Stromal cell of bone marrow (primary cell): Measurements from ENCODE around the gene APBA1.

Experiments
- DNase-seq: peaks from one replicate; pipeline ENCODE4 v3.0.0-alpha.2; 2012; ENCODE audit warnings: low read depth

Gene APBA1

GRCh38 chr9:69579032-69579758, 93.0 kb downstream of the APBA1 start:
- no peak for DNase-seq

- DNase-seq = no peak
Observed at GRCh38 chr9:69578026-69578425, 94.1 kb downstream of the APBA1 start.

GRCh38 chr9:69577123-69577522, 95.0 kb downstream of the APBA1 start:
- DNase-seq = no peak

- no peak for DNase-seq
Observed at GRCh38 chr9:69574057-69574456, 98.1 kb downstream of the APBA1 start.

GRCh38 chr9:69573651-69574050, 98.5 kb downstream of the APBA1 start:
- DNase-seq = no peak

GRCh38 chr9:69572611-69573010, 99.6 kb downstream of the APBA1 start:
- DNase-seq = no peak

- DNase-seq = no peak
Observed at GRCh38 chr9:69571032-69571431, 101.1 kb downstream of the APBA1 start.

- DNase-seq = peak; percentile 43
Observed at GRCh38 chr9:69569738-69570451, 102.3 kb downstream of the APBA1 start.

DNA sequence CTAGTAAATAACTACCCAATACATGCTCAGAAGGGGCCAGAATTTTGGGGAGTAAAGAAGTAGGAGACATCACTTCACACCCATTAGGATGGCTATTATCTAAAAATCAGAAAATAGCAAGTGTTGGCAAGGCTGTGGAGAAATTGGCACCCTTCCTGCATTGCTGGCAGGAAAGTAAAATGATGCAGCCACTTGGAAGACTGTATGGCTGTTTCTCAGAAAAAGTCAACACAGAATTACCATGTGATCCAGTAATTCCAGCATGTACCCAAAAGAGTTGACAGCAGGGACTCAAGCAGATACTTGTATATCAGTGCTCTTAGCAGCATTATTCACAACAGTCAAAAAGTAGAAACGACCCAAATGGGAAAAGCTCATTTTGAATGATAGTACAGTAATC, 107.6 kb downstream of the APBA1 start:
- DNase-seq = no peak

GRCh38 chr9:69559126-69559525, 113.0 kb downstream of the APBA1 start:
- DNase-seq = no peak

DNA sequence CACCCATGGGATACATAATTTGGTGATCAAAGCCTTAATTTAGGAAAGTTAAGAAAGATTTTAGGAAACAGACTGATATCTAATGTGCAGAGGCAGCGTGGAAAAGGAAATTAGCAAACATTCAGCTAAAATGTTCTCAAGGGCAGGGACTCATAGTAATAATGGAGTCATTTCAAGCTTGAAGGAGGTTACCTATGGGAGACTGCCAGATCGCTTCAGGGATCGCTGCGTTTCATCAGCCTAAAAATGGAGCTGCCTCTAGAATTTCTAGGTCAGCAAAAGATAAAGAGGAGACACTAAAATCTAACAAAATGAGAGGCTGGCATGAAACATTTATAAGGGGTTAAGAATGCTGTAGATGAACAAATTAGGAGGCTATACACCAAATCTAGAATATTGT, 115.5 kb downstream of the APBA1 start:
- DNase-seq = no peak

GRCh38 chr9:69555802-69556201, 116.4 kb downstream of the APBA1 start:
- no peak for DNase-seq

GRCh38 chr9:69554945-69555344, 117.2 kb downstream of the APBA1 start:
- peak; percentile 31 for DNase-seq

GRCh38 chr9:69549310-69550202, 122.6 kb downstream of the APBA1 start:
- DNase-seq = peak; percentile 16

- no peak for DNase-seq
Observed at GRCh38 chr9:69548681-69549080, 123.5 kb downstream of the APBA1 start.

DNA sequence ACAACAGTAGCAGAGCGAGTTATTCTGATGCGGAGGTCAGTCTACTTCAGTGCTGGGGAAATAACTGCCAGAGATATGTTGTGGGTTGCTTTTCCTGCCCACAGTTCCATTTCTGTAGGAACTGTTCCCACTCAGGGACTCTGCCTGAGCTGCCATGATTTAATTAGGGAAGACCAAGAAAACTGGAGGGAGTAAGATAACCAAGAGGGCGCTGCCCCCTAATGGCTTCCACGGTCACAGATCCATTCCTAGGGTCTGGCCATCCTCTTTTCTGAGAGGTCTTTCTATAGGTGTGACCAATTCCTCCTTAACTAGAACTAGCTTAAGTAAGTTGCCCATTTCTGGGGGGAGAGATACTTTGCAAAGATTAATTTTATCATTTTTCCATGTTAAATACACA, 125.9 kb downstream of the APBA1 start:
- DNase-seq = no peak

DNA sequence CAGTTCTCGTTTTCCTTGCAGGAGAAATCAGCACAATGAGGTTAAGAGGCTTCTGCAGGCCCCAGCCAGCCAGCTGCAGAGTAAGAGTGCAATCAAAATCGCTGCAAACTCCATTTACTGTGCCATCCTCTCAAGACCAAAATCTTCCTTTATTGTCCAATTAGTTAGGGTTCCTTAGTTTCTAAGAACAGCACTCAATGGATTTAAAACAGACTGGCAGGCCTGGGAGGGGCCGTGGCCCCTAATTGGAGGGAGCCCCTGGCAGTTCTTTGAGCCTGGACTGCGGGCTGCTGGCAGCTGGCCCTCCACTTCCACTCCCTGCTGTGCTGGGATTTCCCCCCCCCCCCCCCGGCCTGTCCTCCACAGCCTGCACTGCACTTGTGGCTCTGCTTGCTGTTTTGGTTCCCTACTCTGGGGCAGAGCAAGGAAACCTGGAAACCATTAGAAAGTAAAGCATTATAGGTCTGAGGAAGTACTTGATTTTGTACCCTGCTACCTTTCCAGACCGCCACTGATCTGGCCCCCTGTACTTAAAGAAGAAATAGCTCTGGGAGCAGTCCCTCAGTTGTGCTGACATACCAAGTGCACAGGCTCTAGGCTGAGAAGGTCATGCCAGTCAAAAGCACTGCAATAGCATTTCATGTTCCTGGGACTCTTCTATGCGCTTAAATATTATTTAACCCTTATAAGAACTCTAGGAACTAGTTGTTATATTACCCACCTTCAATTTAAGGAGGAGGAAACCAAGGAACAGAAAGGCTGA, 129.0 kb downstream of the APBA1 start:
- no peak for DNase-seq

GRCh38 chr9:69542058-69542457, 130.1 kb downstream of the APBA1 start:
- DNase-seq = no peak

DNA sequence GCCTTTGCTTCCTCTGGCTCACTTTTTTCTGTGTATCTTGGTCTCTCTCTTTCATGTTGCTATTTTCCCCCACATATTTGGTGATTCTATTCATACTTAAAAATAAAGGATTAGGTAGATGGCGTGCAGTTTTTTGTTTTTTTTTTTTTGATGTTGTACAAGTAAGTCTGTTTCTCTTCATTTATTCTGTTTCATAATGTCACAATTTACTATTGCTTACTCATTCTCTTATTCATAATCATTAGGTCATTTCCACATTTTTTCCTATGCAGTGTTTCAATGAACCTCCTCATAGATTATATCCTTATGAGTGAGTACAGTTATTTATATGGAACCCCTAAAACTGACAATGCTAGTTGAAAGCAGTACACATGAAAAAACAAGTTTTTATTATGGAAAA, 136.3 kb downstream of the APBA1 start:
- peak; percentile 21 for DNase-seq

DNA sequence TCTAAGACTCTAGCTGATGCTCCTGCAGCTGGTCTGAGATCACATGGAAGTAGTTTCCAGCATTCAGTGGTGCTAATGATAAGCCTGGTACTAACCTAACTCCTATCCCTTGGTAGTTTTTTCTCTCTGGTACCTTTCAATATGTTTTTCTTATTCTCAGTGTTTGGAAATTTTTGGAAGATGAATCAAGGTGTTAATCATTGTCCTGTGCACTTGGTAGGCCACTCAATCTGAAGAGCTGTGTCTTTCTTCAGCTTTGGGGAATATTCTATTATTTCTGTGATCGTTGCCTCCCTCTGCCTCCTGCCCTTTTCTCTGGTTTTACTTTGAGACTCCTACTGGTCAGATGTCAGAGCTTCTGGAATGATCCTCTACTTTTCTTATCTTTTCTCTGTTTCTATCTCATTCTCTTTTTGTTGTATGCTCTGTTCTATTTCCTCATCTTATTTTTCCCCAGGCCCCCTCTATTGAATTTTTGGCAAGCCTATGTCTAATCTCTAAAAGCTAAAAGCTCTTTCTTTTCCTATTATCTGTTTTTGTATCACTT, 136.8 kb downstream of the APBA1 start:
- DNase-seq = no peak

- no peak for DNase-seq
Observed at GRCh38 chr9:69532396-69532795, 139.8 kb downstream of the APBA1 start.

DNA sequence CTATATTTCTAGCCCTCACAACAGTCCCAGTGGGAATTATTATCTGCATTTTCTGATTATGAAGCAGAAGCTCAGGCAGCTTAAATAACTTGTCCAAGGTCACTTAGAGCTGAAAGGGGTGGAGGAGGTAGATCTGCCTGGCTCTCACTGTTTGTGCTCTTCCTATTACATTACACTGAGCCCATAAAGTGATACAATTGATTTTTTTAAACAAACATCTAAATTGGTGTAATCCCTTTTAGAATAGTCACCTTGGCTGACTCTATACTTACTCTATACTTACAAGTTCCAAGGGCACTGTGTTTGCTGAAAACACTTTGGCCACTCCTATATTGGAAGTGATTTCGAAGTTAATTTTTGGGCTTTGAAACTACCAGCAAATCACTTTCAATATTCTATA, 144.7 kb downstream of the APBA1 start:
- DNase-seq = no peak
